H54 (cell line): Measurements from ENCODE around the gene RASGRP1.

Experiments
- DNase-seq: peaks from one replicate; pipeline ENCODE4 v3.0.0; 2011; ENCODE audit warnings: low spot score, mixed read lengths; ENCODE audit not compliant: insufficient read length
- FAIRE-seq: peaks from 3 replicates; lab custom pipeline; 2011; peaks lifted over from hg19 to GRCh38; lab: Jason Lieb, UNC
- POLR2A ChIP-seq: IDR thresholded peaks from 2 replicates; pipeline ENCODE4 v1.6.1; 2011; ENCODE audit warnings: low read depth, mild to moderate bottlenecking, low read length

The RASGRP1 gene

GRCh38 chr15:38538328-38539007 is 26.1 kb downstream of the RASGRP1 start:
- FAIRE-seq (no peak), DNase-seq (no peak)
- no peak for TF ChIP-seq POLR2A

GRCh38 chr15:38536201-38536676 is 28.4 kb downstream of the RASGRP1 start:
- DNase-seq: no peak
- no peak for TF ChIP-seq POLR2A
- no peak for FAIRE-seq

GRCh38 chr15:38535491-38536200 is 29.0 kb downstream of the RASGRP1 start:
- no peak for FAIRE-seq

GRCh38 chr15:38534691-38535090 is 29.9 kb downstream of the RASGRP1 start:
- TF ChIP-seq POLR2A: no peak

More at GRCh38 chr15:38535491-38536200, 29.0 kb downstream of the RASGRP1 start:
- DNase-seq: no peak
- no peak for TF ChIP-seq POLR2A

GRCh38 chr15:38533926-38534325 is 30.7 kb downstream of the RASGRP1 start:
- no peak for DNase-seq
- no peak for FAIRE-seq
- TF ChIP-seq POLR2A: no peak

More at GRCh38 chr15:38534691-38535090, 29.9 kb downstream of the RASGRP1 start:
- FAIRE-seq (no peak), DNase-seq (no peak)

GRCh38 chr15:38533416-38533915 is 31.1 kb downstream of the RASGRP1 start:
- no peak for DNase-seq
- no peak for FAIRE-seq
- TF ChIP-seq POLR2A: no peak

- TF ChIP-seq POLR2A: no peak
- DNase-seq: no peak
- no peak for FAIRE-seq
Measured at GRCh38 chr15:38532728-38533127, 31.9 kb downstream of the RASGRP1 start.

- TF ChIP-seq POLR2A: no peak
- peak; percentile 96 for FAIRE-seq
- peak; percentile 35 for DNase-seq
Measured at GRCh38 chr15:38531509-38531908, 33.1 kb downstream of the RASGRP1 start.

GRCh38 chr15:38530113-38530512 is 34.5 kb downstream of the RASGRP1 start:
- no peak for FAIRE-seq
- TF ChIP-seq POLR2A: no peak
- no peak for DNase-seq

GRCh38 chr15:38528294-38528693 is 36.3 kb downstream of the RASGRP1 start:
- DNase-seq (no peak), FAIRE-seq (no peak)
- no peak for TF ChIP-seq POLR2A

GRCh38 chr15:38526158-38526557 is 38.5 kb downstream of the RASGRP1 start:
- FAIRE-seq (no peak), DNase-seq (no peak)

GRCh38 chr15:38525489-38525888 is 39.1 kb downstream of the RASGRP1 start:
- no peak for DNase-seq
- TF ChIP-seq POLR2A: no peak
- FAIRE-seq: no peak

More at GRCh38 chr15:38526158-38526557, 38.5 kb downstream of the RASGRP1 start:
- TF ChIP-seq POLR2A: no peak

- no peak for TF ChIP-seq POLR2A
- DNase-seq (no peak), FAIRE-seq (no peak)
Measured at GRCh38 chr15:38524156-38524555, 40.5 kb downstream of the RASGRP1 start.

GRCh38 chr15:38522922-38523321 is 41.7 kb downstream of the RASGRP1 start:
- no peak for DNase-seq
- no peak for TF ChIP-seq POLR2A
- no peak for FAIRE-seq
